Right lobe of liver (tissue), 4 donors: ENCODE data around the gene ATP10D.

Experiments used
- POLR2A ChIP-seq: fragments of 450-650 bp; IDR thresholded peaks from one replicate; pipeline ENCODE4 v1.6.1; 2017; ENCODE audit warnings: antibody characterized with exemption, mild to moderate bottlenecking
- TF ChIP-seq, protein P1 (sequence below), 4 donors: fragments of 200-600 bp in 3 of 4; fragments of 450-650 bp in 1 of 4; IDR thresholded peaks; one replicate each; pipeline versions ENCODE4 v1.5.1 to v1.8.0; 2016 to 2022; ENCODE audit warnings: antibody characterized with exemption in 4 of 4, mild to moderate bottlenecking in 2 of 4
- donor health status: DM: no; HTN: no; CAD: no.
- donor health status: DM: no; HTN: no; CAD: no.
- donor health status: DM: no; HTN: yes; CAD: no.

- TF ChIP-seq, protein P1, sequence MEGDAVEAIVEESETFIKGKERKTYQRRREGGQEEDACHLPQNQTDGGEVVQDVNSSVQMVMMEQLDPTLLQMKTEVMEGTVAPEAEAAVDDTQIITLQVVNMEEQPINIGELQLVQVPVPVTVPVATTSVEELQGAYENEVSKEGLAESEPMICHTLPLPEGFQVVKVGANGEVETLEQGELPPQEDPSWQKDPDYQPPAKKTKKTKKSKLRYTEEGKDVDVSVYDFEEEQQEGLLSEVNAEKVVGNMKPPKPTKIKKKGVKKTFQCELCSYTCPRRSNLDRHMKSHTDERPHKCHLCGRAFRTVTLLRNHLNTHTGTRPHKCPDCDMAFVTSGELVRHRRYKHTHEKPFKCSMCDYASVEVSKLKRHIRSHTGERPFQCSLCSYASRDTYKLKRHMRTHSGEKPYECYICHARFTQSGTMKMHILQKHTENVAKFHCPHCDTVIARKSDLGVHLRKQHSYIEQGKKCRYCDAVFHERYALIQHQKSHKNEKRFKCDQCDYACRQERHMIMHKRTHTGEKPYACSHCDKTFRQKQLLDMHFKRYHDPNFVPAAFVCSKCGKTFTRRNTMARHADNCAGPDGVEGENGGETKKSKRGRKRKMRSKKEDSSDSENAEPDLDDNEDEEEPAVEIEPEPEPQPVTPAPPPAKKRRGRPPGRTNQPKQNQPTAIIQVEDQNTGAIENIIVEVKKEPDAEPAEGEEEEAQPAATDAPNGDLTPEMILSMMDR (IDR thresholded peaks at IDR 0.05): no peak
- TF ChIP-seq POLR2A: no peak
These were observed 130.3 kb downstream of the ATP10D start for GRCh38 chr4:47615385-47615784.
